Loucy (cell line): ENCODE results near the gene MFGE8.

Source experiments
- H2AFZ ChIP-seq: fragments of 200-600 bp; sonication (generic); 2 replicates; pipeline ENCODE4 v1.6.0; 2016; ENCODE audit warnings: antibody characterized with exemption, mild to moderate bottlenecking, low read length, moderate library complexity
- H3F3A ChIP-seq: fragments of 200-600 bp; 2 replicates; pipeline ENCODE4 v1.6.0; 2016; ENCODE audit warnings: antibody characterized with exemption, low read depth, mild to moderate bottlenecking
- H3K27me3 ChIP-seq: fragments of 200-600 bp; sonication (generic); 2 replicates; pipeline ENCODE4 v1.6.1; 2014; ENCODE audit warnings: low read length, mild to moderate bottlenecking; ENCODE audit not compliant: insufficient read depth, poor library complexity, severe bottlenecking
- H3K36me3 ChIP-seq: fragments of 200-600 bp; sonication (generic); 2 replicates; pipeline ENCODE4 v1.6.1; 2016; ENCODE audit warnings: low read length; ENCODE audit not compliant: insufficient read depth
- H3K4me1 ChIP-seq: fragments of 200-600 bp; sonication (generic); 2 replicates; pipeline ENCODE4 v1.5.1; 2014; ENCODE audit warnings: low read length, mild to moderate bottlenecking; ENCODE audit not compliant: insufficient read depth, poor library complexity, severe bottlenecking
- H3K4me2 ChIP-seq: fragments of 200-600 bp; sonication (generic); 2 replicates; pipeline ENCODE4 v1.6.0; 2014; ENCODE audit warnings: antibody characterized with exemption, low read length, low read depth, mild to moderate bottlenecking; ENCODE audit not compliant: poor library complexity, severe bottlenecking
- H3K4me3 ChIP-seq: fragments of 200-600 bp; sonication (generic); 2 replicates; pipeline ENCODE4 v1.5.1; 2014; ENCODE audit warnings: low read length, mild to moderate bottlenecking, mixed read lengths; ENCODE audit not compliant: poor library complexity, severe bottlenecking
- H3K79me2 ChIP-seq: fragments of 200-600 bp; sonication (generic); 2 replicates; pipeline ENCODE4 v1.6.1; 2014; ENCODE audit warnings: low read length; ENCODE audit not compliant: insufficient read depth
- H3K9ac ChIP-seq: fragments of 200-600 bp; sonication (generic); 2 replicates; pipeline ENCODE4 v1.6.0; 2014; ENCODE audit warnings: mild to moderate bottlenecking, low read depth, low read length, moderate library complexity; ENCODE audit not compliant: poor library complexity, severe bottlenecking
- H3K9me2 ChIP-seq: fragments of 200-600 bp; sonication (generic); replicated peaks from 2 replicates; pipeline ENCODE4 v1.6.1; 2016; ENCODE audit warnings: low read depth, low read length, mixed read lengths
- H3K9me3 ChIP-seq: fragments of 200-600 bp; sonication (generic); 2 replicates; pipeline ENCODE4 v1.6.1; 2014; ENCODE audit warnings: mild to moderate bottlenecking, antibody characterized with exemption, low read length, low read depth; ENCODE audit not compliant: insufficient read depth
- H4K20me1 ChIP-seq: fragments of 200-600 bp; sonication (generic); 2 replicates; pipeline ENCODE4 v1.6.0; 2014; ENCODE audit warnings: antibody characterized with exemption, low read length, mild to moderate bottlenecking; ENCODE audit not compliant: insufficient read depth, poor library complexity, severe bottlenecking
- CTCF ChIP-seq: fragments of 200-600 bp; sonication (generic); conservative IDR thresholded peaks from 2 replicates; pipeline ENCODE4 v1.5.1; 2014; ENCODE audit warnings: mild to moderate bottlenecking, antibody characterized with exemption, low read length
- EZH2phosphoT487 ChIP-seq: fragments of 200-600 bp; IDR thresholded peaks from 2 replicates; pipeline ENCODE4 v1.6.1; 2018; ENCODE audit warnings: antibody characterized with exemption, mild to moderate bottlenecking, moderate library complexity, borderline replicate concordance

The MFGE8 gene

GRCh38 chr15:88901508-88902220, 11.5 kb downstream of the MFGE8 start:
- TF ChIP-seq EZH2phosphoT487 (no peak), CTCF (no peak)
- Histone ChIP-seq H3K4me2 (no peak overlapping the region), H3K9me3 (no peaks in the 10 kb centered on the region), H3K4me1 (peaks cover 17% of the 10 kb centered on the region), H3K79me2 (peaks cover 4% of the 10 kb centered on the region; the same call in 1 of the 2 replicates), H3K9ac (no peak overlapping the region), H3K27me3 (no peaks in the 10 kb centered on the region), H3K9me2 (no peaks in the 10 kb centered on the region), H3K4me3 (no peak overlapping the region), H4K20me1 (peaks cover 6% of the 10 kb centered on the region), H3K36me3 (peaks cover 37% of the 10 kb centered on the region; the same call in 1 of the 2 replicates), H2AFZ (no peak overlapping the region), H3F3A (no peaks in the 10 kb centered on the region)

- Histone ChIP-seq H3K9ac (no peak overlapping the region), H3K27me3 (no peaks in the 10 kb centered on the region), H3K79me2 (peaks cover 4% of the 10 kb centered on the region; the same call in 1 of the 2 replicates), H3K36me3 (peaks cover 32% of the 10 kb centered on the region; the same call in 1 of the 2 replicates), H4K20me1 (peaks cover 3% of the 10 kb centered on the region), H2AFZ (no peak overlapping the region), H3K4me1 (peaks cover 22% of the 10 kb centered on the region), H3K9me3 (no peaks in the 10 kb centered on the region), H3K9me2 (no peaks in the 10 kb centered on the region), H3F3A (no peaks in the 10 kb centered on the region), H3K4me2 (no peak overlapping the region), H3K4me3 (no peak overlapping the region)
- no peak for TF ChIP-seq EZH2phosphoT487
- TF ChIP-seq CTCF, result no peak
These were observed 12.2 kb downstream of the MFGE8 start for GRCh38 chr15:88900982-88901418.

DNA sequence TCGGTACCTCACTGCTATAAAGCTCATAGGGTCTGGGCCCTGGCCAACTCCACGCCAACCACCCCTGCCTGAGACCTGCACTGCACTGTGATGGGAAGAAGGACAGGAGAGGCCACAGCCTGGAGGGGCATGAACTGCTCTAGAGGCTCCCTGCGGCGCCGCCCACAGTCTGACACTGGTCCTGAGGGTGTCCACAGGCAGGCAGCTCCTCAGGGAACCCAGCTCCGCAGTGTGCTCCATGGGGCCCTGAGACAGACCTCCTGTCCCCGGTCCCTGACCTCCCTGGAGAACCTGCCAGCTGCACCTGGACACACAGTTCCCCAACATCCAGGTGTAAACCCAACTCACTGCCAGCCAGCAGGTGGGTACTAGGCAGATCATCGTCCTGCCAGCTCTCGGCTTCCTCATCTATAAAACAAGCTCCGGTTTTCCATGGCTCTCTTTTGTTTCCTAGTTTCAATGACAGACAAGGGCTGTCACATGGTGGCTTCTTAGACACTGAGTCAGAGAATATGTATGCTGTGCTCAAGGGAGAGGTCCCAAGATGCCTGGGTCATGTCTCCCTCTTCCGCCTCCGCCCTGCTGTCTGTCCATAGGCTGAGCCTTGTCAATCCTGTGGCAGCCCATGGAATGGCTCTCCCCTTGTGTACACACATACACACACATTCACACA, 12.7 kb downstream of the MFGE8 start:
- H3K27me3 ChIP-seq, result no peaks in the 10 kb centered on the region
- no peak overlapping the region for H3K4me3 ChIP-seq
- no peak overlapping the region for H2AFZ ChIP-seq
- H3K4me1 ChIP-seq, result peaks cover 24% of the 10 kb centered on the region
- no peaks in the 10 kb centered on the region for H3K9me2 ChIP-seq
- peaks cover 4% of the 10 kb centered on the region; the same call in 1 of the 2 replicates for H3K79me2 ChIP-seq
- peaks cover 3% of the 10 kb centered on the region for H4K20me1 ChIP-seq
- no peak overlapping the region for H3K9ac ChIP-seq
- H3K4me2 ChIP-seq, result no peak overlapping the region
- H3K9me3 ChIP-seq, result no peaks in the 10 kb centered on the region
- TF ChIP-seq CTCF (no peak), EZH2phosphoT487 (no peak)
- no peaks in the 10 kb centered on the region for H3F3A ChIP-seq
- H3K36me3 ChIP-seq, result peaks cover 32% of the 10 kb centered on the region; the same call in 1 of the 2 replicates
